Measurements from ENCODE around the gene DNER. TPM values are rescaled to one million over a fixed set of nuclear protein-coding genes. Genes with fewer than 3 reads are reported as not detected.

Gene DNER
- total RNA-seq, 3 donors from 2014 or later: 1.3 to 2.6 (median 1.6) TPM

DNA sequence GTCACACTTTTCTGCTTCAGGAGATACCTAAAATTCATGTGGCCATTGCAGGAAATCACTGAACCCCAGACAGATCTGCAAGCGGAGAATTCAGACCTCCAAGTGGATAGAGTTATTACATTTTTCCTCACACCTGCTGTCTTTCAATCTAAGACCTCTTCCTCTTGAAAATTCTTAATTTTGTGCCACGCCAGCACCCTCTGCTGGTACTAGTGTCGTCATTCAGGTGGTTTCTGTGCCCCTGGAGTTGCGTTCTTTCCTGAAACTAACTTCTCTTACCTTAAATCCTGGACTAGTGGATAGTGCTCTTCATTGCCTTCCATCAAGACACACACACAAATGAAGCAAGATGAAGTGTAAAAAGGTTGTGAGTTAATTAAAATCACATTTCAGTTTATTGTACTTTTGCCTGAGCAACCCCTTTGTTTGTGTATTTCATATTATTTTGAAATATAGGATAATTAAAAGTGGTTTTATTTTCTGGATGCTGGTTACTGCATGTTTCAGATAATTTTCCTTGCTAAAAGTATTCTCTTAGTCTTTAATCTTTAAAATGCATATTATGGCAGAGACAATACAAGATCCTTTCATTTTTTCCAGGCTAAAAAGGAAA, 1.6 kb upstream of the DNER start:
- H3K27me3 ChIP-seq: peaks cover 6 to 65% of the 10 kb centered on the region in 2 donors
- intact Hi-C loops (cut with DNase I; ENCODE audit: low total_unique reads): no loop called here
- no peak overlapping the region for H3K27ac ChIP-seq
- no peak for TF ChIP-seq POLR2AphosphoS5 (IDR thresholded peaks at IDR 0.05)
- TF ChIP-seq POLR2A (IDR thresholded peaks at IDR 0.05): no peak
- TF ChIP-seq, protein P1, sequence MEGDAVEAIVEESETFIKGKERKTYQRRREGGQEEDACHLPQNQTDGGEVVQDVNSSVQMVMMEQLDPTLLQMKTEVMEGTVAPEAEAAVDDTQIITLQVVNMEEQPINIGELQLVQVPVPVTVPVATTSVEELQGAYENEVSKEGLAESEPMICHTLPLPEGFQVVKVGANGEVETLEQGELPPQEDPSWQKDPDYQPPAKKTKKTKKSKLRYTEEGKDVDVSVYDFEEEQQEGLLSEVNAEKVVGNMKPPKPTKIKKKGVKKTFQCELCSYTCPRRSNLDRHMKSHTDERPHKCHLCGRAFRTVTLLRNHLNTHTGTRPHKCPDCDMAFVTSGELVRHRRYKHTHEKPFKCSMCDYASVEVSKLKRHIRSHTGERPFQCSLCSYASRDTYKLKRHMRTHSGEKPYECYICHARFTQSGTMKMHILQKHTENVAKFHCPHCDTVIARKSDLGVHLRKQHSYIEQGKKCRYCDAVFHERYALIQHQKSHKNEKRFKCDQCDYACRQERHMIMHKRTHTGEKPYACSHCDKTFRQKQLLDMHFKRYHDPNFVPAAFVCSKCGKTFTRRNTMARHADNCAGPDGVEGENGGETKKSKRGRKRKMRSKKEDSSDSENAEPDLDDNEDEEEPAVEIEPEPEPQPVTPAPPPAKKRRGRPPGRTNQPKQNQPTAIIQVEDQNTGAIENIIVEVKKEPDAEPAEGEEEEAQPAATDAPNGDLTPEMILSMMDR (IDR thresholded peaks at IDR 0.05): no peak
- H3K4me1 ChIP-seq: peaks cover 0 to 14% of the 10 kb centered on the region in 2 donors
- no peak for DNase-seq (ENCODE audit: low spot score in 2 of 2)
- H3K9me3 ChIP-seq: no peaks in the 10 kb centered on the region
- H3K4me3 ChIP-seq: no peak overlapping the region
- H3K36me3 ChIP-seq: no peaks in the 10 kb centered on the region

DNA sequence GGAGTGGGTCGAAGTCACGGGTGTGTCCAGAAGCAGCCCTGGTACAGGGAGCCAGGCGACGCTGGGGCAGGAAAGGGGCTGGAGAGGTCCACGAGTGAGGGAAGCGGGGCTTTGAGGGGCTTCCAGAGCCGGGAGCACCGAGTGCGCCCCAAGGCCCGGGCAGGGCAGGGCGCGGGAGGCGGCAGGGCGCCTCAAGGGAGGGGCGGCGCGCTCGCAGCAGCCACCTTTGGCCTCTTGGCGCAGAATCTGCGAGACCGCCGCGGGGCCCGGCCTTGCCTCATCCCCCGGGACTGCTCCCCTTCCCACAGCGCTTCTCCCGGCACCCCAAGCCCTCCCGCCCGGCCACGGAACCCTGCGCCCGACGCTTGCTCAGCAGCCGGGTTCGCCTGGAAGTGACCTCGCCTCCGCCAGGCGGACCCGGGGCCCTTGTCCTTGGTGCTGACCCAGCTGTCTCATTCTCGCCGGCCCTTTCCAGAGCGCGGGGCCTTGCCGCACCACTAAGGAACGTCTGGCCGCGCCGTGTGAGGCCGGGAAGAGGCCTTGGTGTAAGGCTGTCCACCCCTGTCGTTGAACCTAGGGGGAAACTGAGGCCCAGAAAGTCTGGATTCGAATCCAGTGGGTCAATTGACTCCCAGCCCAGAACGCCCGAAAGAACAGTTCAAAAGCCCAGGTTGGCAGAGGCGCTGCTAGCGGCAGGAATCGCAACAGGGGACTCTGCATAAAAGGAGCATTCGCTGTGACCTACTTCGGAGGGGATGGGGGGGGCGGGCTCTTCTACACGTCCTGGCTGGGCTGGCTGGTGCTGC, 584 bp upstream of the DNER start:
- peak overlapping the region; percentile 20 to 65 (median 46) for H3K4me3 ChIP-seq
- TF ChIP-seq, protein P1 (IDR thresholded peaks at IDR 0.05): no peak
- TF ChIP-seq POLR2AphosphoS5 (IDR thresholded peaks at IDR 0.05) (no peak), POLR2A (IDR thresholded peaks at IDR 0.05) (no peak)
- no peak for DNase-seq (ENCODE audit: low spot score in 2 of 2)
- H3K9me3 ChIP-seq: no peaks in the 10 kb centered on the region
- intact Hi-C loops (cut with DNase I; ENCODE audit: low total_unique reads): no loop called here
- H3K36me3 ChIP-seq: no peaks in the 10 kb centered on the region
- no peak overlapping the region for H3K27ac ChIP-seq
- peaks cover 0 to 14% of the 10 kb centered on the region in 2 donors for H3K4me1 ChIP-seq
- H3K27me3 ChIP-seq: peaks cover 6 to 72% of the 10 kb centered on the region in 2 donors

DNA sequence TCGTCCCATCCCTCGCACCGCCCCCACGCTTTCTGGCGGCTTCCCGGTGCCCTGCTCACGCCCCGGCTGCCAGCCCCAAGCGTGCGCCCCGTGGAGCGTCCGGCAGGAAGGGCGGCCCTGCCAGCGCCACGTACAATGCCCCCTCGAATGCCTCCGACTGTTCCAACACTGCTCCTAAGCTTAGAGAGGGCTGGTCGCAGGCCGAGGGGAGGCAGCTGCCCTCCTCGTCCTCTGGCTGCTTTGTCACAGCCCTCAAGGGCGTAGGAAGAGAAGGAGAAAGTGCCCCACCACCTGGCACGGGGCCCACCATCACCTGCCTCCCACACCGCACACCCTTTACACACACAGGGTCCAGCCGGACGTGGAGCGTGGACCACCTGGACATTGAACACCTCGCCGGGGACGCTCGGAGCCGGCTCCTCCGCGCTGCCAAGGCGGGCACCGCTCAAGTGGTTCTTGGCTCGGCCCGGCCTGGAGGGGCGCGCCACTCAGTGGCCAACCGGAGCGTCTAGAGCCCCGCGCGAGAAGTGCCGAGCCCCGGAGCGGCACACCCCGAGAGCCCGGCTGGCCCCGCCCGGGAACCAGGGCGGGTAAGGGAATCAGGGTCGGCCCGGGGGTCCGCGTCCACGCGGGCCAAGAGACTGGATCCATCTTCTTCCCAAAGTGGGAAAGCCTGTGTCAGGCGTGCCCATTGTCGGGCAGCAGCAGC, 830 bp downstream of the DNER start:
- no peaks in the 10 kb centered on the region for H3K36me3 ChIP-seq
- H3K4me3 ChIP-seq: peak overlapping the region in 2 of 3 donors; percentile 46 to 65
- intact Hi-C loops (cut with DNase I; ENCODE audit: low total_unique reads): no loop called here
- H3K4me1 ChIP-seq: peaks cover 0 to 14% of the 10 kb centered on the region in 2 donors
- TF ChIP-seq, protein P1 (IDR thresholded peaks at IDR 0.05): no peak
- no peak for TF ChIP-seq POLR2AphosphoS5 (IDR thresholded peaks at IDR 0.05)
- no peak for TF ChIP-seq POLR2A (IDR thresholded peaks at IDR 0.05)
- DNase-seq (ENCODE audit: low spot score in 2 of 2): no peak
- H3K9me3 ChIP-seq: no peaks in the 10 kb centered on the region
- no peak overlapping the region for H3K27ac ChIP-seq
- H3K27me3 ChIP-seq: peaks cover 6 to 64% of the 10 kb centered on the region in 2 donors

DNA sequence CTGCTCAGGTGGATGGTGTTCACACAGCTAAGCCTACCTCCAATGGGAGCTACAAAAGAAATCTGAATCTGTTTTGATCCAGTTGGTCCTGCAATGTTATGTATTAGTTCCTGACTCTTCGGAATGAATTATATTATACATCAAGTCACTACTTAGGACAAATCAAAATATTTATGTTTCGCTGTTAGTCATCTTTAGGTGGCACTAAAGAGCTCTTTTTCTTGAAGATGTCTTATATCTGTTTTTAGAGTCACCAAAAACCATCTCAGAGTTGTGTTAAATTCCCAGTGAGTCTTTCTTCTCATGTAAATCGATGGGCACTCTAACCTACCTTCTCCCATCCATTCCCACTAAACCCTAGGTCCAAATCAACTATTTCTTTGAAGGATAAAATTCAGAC, 2.2 kb downstream of the DNER start:
- intact Hi-C loops (cut with DNase I; ENCODE audit: low total_unique reads): no loop called here
- no peak for DNase-seq (ENCODE audit: low spot score in 2 of 2)
- Histone ChIP-seq H3K9me3 (no peaks in the 10 kb centered on the region), H3K4me3 (no peak overlapping the region), H3K27ac (no peak overlapping the region), H3K27me3 (peaks cover 6 to 50% of the 10 kb centered on the region in 2 donors), H3K4me1 (peaks cover 0 to 14% of the 10 kb centered on the region in 2 donors), H3K36me3 (no peaks in the 10 kb centered on the region)
- TF ChIP-seq POLR2A (IDR thresholded peaks at IDR 0.05) (no peak), POLR2AphosphoS5 (IDR thresholded peaks at IDR 0.05) (no peak)
- TF ChIP-seq, protein P1 (IDR thresholded peaks at IDR 0.05): no peak

All from breast epithelium (tissue), 4 donors.